Measurements from ENCODE around the gene TRAFD1.

TRAFD1 gene, protein sequence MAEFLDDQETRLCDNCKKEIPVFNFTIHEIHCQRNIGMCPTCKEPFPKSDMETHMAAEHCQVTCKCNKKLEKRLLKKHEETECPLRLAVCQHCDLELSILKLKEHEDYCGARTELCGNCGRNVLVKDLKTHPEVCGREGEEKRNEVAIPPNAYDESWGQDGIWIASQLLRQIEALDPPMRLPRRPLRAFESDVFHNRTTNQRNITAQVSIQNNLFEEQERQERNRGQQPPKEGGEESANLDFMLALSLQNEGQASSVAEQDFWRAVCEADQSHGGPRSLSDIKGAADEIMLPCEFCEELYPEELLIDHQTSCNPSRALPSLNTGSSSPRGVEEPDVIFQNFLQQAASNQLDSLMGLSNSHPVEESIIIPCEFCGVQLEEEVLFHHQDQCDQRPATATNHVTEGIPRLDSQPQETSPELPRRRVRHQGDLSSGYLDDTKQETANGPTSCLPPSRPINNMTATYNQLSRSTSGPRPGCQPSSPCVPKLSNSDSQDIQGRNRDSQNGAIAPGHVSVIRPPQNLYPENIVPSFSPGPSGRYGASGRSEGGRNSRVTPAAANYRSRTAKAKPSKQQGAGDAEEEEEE

DNA sequence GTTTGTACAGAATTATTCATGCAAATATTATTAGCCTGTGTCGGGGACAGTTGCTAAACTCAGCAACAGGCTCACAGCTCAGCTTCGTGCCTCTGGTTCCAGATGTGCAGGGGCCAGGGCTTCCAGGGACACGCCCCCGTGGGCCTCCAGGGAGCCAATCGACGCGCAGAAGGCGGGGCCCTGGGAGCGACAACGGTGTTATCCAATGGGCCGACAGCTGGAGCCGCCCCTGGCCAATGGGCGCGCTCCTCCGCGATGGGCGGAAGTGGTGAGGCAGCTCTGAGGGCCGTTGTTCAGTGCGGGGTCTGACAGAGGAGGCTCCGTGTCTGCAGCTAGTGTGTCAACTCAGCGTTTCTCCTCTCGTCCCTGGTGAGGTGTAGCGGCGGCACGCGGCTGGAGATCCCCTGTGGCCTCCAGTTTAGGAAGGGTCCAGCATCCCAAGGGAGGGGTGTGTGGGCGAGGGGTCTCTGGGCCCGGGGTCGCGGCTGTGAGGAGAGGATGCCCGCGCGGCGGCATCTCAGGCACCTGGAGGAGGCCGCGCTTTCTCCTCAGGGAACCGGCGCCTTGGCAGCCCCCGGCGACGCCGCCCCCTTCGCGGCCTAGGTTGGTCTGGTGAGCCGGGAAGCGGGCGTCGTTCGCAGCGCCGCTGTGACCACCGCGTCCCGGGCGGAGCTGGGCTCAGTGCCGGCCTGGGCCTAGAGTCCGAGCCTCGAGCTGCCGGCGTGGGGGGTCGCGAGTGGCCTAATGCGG is at the start of gene TRAFD1:
TRAFD1 (plus strand) TSS at position 311 of the 750 bp plus-strand sequence. CDS start 4,963 bp downstream, outside the sequence.
- DNase-seq (ENCODE audit: insufficient read length, low spot score) (peak; percentile 97), FAIRE-seq (no peak)
- TF ChIP-seq, protein P1, sequence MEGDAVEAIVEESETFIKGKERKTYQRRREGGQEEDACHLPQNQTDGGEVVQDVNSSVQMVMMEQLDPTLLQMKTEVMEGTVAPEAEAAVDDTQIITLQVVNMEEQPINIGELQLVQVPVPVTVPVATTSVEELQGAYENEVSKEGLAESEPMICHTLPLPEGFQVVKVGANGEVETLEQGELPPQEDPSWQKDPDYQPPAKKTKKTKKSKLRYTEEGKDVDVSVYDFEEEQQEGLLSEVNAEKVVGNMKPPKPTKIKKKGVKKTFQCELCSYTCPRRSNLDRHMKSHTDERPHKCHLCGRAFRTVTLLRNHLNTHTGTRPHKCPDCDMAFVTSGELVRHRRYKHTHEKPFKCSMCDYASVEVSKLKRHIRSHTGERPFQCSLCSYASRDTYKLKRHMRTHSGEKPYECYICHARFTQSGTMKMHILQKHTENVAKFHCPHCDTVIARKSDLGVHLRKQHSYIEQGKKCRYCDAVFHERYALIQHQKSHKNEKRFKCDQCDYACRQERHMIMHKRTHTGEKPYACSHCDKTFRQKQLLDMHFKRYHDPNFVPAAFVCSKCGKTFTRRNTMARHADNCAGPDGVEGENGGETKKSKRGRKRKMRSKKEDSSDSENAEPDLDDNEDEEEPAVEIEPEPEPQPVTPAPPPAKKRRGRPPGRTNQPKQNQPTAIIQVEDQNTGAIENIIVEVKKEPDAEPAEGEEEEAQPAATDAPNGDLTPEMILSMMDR (IDR thresholded peaks at IDR 0.05; ENCODE audit: insufficient read depth, missing control alignments) = no peak

- TF ChIP-seq, protein P1 (IDR thresholded peaks at IDR 0.05; ENCODE audit: insufficient read depth, missing control alignments) = no peak
- no peak for FAIRE-seq
- no peak for DNase-seq (ENCODE audit: insufficient read length, low spot score)
Observed at GRCh38 chr12:112087055-112087850, 38.1 kb upstream of the TRAFD1 start.

DNA sequence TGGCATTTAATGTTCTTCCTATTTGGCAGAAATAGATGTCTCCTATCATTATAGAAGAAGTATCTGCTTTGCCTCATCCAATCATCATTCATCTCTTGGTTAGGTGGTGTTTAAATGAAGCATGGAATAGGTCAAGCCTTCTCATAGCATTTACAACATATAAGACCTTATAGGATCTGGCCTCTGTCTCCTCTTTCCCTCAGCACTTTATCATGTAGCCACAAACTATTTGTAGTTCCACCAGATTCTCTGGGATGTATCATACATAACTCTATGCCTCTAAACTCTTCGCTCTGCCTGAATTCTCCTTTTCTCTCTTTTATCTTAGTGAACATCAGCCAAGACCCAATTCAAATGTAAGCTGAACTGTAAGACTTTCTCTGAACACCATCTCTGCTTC is 37.5 kb upstream of the TRAFD1 start:
- TF ChIP-seq, protein P1 (IDR thresholded peaks at IDR 0.05; ENCODE audit: insufficient read depth, missing control alignments) = no peak
- FAIRE-seq (no peak), DNase-seq (ENCODE audit: insufficient read length, low spot score) (no peak)

DNA sequence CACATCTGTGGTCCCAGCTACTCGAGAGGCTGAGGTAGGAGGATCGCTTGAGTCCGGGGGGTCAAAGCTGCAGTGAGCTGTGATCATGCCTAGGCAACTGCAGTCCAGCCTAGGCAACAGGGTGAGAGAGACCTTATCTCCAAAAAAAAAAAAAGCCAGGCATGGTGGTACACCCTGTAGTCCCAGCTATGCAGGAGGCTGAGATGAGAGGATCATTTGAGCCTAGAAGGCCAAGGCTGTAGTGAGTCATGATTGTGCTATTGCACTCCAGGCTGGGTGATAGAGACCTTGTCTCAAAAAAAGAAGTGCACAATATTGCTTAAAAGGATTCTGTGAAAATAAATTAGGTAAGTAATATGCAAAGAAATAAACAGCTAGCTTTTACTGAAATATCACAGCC is 33.8 kb upstream of the TRAFD1 start:
- TF ChIP-seq, protein P1 (IDR thresholded peaks at IDR 0.05; ENCODE audit: insufficient read depth, missing control alignments) = no peak
- DNase-seq (ENCODE audit: insufficient read length, low spot score) = no peak
- no peak for FAIRE-seq

GRCh38 chr12:112096070-112096469 is 29.3 kb upstream of the TRAFD1 start:
- FAIRE-seq = no peak
- TF ChIP-seq, protein P1 (IDR thresholded peaks at IDR 0.05; ENCODE audit: insufficient read depth, missing control alignments) = no peak
- DNase-seq (ENCODE audit: insufficient read length, low spot score) = no peak

GRCh38 chr12:112096667-112097066 is 28.7 kb upstream of the TRAFD1 start:
- no peak for FAIRE-seq
- TF ChIP-seq, protein P1 (IDR thresholded peaks at IDR 0.05; ENCODE audit: insufficient read depth, missing control alignments) = no peak
- DNase-seq (ENCODE audit: insufficient read length, low spot score) = no peak
